OCI-LY1 (cell line): ENCODE results near the gene MAP3K1.

Experiments
- CTCF ChIP-seq: fragments of 200-600 bp; sonication (generic), shearing (Covaris generic); IDR thresholded peaks from 2 replicates; pipeline ENCODE4 v1.5.1; 2017; ENCODE audit warnings: mild to moderate bottlenecking, antibody characterized with exemption, low read length, moderate library complexity, mixed read lengths
- EZH2 ChIP-seq: fragments of 200-600 bp; sonication (generic), shearing (Covaris generic); IDR thresholded peaks from 2 replicates; pipeline ENCODE4 v1.8.0; 2017; ENCODE audit warnings: borderline replicate concordance, mixed run types, mild to moderate bottlenecking, antibody characterized with exemption, low read length, moderate library complexity, mixed read lengths

GRCh38 chr5:56848206-56848605, 32.9 kb downstream of the MAP3K1 start:
- TF ChIP-seq CTCF: no peak
- TF ChIP-seq EZH2: no peak
